Esophagus muscularis mucosa (tissue), 4 donors: Measurements from ENCODE around the gene PAPSS2.

Experiments
- CTCF ChIP-seq, 3 experiments: fragments of 200-600 bp in 2 of 3; fragments of 450-650 bp in 1 of 3; sonication (generic) in 2 of 3; IDR thresholded peaks; one replicate each; pipeline ENCODE4 v1.5.1; 2017 to 2019; ENCODE audit warnings: antibody characterized with exemption in 3 of 3, mild to moderate bottlenecking in 2 of 3, moderate library complexity in 1 of 3
- EP300 ChIP-seq: sonication (generic); formaldehyde crosslinking; IDR thresholded peaks from one replicate; pipeline ENCODE4 v1.6.1; 2017; ENCODE audit warnings: antibody characterized with exemption
- POLR2A ChIP-seq: fragments of 450-650 bp; IDR thresholded peaks from one replicate; pipeline ENCODE4 v1.6.1; 2017; ENCODE audit warnings: antibody characterized with exemption, moderate library complexity, mild to moderate bottlenecking, low read depth

GRCh38 chr10:87671139-87671815 is 11.6 kb downstream of the PAPSS2 start:
- no peak for TF ChIP-seq POLR2A
- no peak for TF ChIP-seq CTCF (IDR thresholded peaks at IDR 0.05)
- TF ChIP-seq EP300, result no peak
